ENCODE measurements around the gene L3MBTL4.

- TF ChIP-seq, protein P1, sequence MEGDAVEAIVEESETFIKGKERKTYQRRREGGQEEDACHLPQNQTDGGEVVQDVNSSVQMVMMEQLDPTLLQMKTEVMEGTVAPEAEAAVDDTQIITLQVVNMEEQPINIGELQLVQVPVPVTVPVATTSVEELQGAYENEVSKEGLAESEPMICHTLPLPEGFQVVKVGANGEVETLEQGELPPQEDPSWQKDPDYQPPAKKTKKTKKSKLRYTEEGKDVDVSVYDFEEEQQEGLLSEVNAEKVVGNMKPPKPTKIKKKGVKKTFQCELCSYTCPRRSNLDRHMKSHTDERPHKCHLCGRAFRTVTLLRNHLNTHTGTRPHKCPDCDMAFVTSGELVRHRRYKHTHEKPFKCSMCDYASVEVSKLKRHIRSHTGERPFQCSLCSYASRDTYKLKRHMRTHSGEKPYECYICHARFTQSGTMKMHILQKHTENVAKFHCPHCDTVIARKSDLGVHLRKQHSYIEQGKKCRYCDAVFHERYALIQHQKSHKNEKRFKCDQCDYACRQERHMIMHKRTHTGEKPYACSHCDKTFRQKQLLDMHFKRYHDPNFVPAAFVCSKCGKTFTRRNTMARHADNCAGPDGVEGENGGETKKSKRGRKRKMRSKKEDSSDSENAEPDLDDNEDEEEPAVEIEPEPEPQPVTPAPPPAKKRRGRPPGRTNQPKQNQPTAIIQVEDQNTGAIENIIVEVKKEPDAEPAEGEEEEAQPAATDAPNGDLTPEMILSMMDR (IDR thresholded peaks at IDR 0.05): no peak
- no peak for TF ChIP-seq EZH2 (IDR thresholded peaks at IDR 0.05)
Observed at GRCh38 chr18:5998907-5999306, 415.8 kb downstream of the L3MBTL4 start.

Measured in neural progenitor cell (in vitro differentiated cells).